ENCODE measurements around the gene NCOA5.
A peak's percentile ranks its signal among the peaks of the same experiment; 100 is the strongest.

NCOA5 gene

DNA sequence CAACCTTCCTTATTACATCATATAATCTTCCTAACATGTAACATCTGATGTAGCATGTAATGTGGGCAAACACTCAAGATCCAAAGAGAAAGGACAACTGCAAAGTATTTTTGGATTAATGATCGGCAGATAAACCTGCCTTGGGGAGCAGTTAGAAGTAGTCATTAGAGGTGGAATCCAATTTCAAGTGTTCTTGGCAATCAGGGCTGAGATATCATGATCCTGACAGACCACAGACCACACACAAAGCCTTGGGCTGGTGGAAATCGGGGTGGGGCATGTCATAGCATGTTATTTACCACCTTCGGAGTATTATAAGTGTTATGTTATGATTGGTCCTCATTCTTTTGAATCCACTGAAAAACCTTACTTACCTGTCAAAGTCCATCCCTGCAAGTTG lies 16.3 kb downstream of the NCOA5 start:
- 88% methylated on average over 3 of the region's 3 CpGs for WGBS
- Histone ChIP-seq H3K9me3 (ENCODE audit: insufficient read depth, low read depth, low read length) (no peaks in the 10 kb centered on the region), H3K4me1 (ENCODE audit: insufficient read depth, low read length) (peaks cover 64% of the 10 kb centered on the region), H3K36me3 (ENCODE audit: insufficient read depth, low read length) (peaks cover 49% of the 10 kb centered on the region), H3K4me3 (ENCODE audit: low read length) (no peak overlapping the region), H3K27ac (ENCODE audit: low read depth, low read length) (peak overlapping the region; percentile 79), H3K9ac (ENCODE audit: low read depth, low read length) (no peak overlapping the region), H3K27me3 (ENCODE audit: insufficient read depth, low read length) (no peaks in the 10 kb centered on the region)

DNA sequence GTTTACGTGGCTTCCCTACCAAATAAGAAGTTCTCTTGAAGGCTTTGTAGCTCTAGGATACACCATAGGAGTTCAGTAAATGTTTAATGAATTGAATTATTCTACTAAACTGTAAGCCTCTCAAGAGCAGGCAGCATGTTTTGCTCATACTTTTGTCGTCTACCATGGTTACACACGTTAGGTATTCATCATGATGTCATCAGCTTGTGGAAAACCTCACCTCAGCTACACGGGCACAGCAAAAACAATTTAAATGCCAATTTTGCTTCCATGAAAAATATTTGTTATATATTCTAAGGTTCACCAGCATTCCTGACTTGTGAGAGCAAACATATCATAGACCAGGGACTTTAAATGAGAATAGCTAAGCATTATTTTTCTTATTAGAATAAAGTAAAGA lies 16.7 kb downstream of the NCOA5 start:
- WGBS, result 96% methylated on average over 4 of the region's 4 CpGs
- H3K36me3 ChIP-seq (ENCODE audit: insufficient read depth, low read length), result peaks cover 49% of the 10 kb centered on the region

DNA sequence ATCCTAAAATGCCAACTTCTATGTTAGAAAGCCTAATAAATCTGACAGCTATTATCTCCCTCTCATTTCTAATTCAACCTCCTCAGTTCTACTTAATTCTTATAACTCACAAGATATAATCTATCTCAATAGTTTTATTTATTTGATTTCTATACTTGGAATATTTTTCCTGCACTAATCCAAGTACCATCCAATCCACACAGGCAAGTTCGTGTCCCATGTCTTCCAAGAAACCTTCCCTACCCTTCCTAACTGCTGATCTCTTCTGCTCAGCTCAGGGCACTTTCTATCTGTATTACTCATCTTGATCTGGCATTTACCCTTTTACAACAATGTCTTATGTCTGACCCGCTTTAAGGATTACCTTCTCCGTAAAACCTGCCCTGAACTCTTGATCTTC lies 18.2 kb downstream of the NCOA5 start:
- WGBS, result 91% methylated on average over 3 of the region's 3 CpGs
- peaks cover 56% of the 10 kb centered on the region for H3K36me3 ChIP-seq (ENCODE audit: insufficient read depth, low read length)
- H3K9ac ChIP-seq (ENCODE audit: low read depth, low read length), result no peak overlapping the region
- no peaks in the 10 kb centered on the region for H3K9me3 ChIP-seq (ENCODE audit: insufficient read depth, low read depth, low read length)
- H3K4me1 ChIP-seq (ENCODE audit: insufficient read depth, low read length), result peaks cover 50% of the 10 kb centered on the region
- H3K27me3 ChIP-seq (ENCODE audit: insufficient read depth, low read length), result no peaks in the 10 kb centered on the region
- no peak overlapping the region for H3K4me3 ChIP-seq (ENCODE audit: low read length)
- no peak overlapping the region for H3K27ac ChIP-seq (ENCODE audit: low read depth, low read length)

More for the DNA sequence above, 16.7 kb downstream of the NCOA5 start:
- H3K4me1 ChIP-seq (ENCODE audit: insufficient read depth, low read length), result peaks cover 64% of the 10 kb centered on the region
- H3K27me3 ChIP-seq (ENCODE audit: insufficient read depth, low read length), result no peaks in the 10 kb centered on the region
- no peak overlapping the region; the same call in 1 of the 2 replicates for H3K27ac ChIP-seq (ENCODE audit: low read depth, low read length)
- H3K4me3 ChIP-seq (ENCODE audit: low read length), result no peak overlapping the region
- no peaks in the 10 kb centered on the region for H3K9me3 ChIP-seq (ENCODE audit: insufficient read depth, low read depth, low read length)
- no peak overlapping the region for H3K9ac ChIP-seq (ENCODE audit: low read depth, low read length)

DNA sequence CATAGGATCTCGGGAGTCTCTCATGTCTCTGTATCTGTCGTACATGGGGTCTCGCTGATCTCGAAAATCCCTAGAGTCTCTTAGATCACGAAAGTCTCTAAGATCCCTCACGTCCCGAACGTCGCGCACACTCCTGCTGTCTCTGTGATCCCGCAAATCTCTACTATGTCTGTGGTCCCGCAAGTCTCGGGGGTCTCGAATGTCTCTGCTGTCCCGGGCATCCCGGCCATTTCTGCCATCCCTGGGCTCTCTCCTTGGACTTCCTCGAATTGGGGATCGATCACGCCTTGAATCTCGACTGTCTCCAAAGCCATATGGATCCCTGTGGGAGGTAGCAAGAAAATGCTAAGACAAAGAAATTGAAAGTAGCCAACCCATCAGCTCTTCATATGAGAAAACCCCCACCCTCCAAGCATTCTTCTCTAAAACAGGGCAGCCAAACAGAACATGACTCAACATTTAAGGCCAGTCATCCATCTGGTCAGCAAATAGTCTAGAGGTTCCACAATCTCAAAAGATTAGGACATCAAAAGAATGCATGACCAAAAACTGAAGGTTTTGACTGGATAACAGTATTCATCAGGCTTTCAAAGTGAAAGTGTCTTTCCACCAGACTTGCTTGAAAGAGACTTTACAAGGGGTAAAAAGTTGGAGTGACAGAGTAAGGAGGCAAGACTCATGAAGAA lies 19.4 kb downstream of the NCOA5 start:
- peaks cover 60% of the 10 kb centered on the region for H3K36me3 ChIP-seq (ENCODE audit: insufficient read depth, low read length)

DNA sequence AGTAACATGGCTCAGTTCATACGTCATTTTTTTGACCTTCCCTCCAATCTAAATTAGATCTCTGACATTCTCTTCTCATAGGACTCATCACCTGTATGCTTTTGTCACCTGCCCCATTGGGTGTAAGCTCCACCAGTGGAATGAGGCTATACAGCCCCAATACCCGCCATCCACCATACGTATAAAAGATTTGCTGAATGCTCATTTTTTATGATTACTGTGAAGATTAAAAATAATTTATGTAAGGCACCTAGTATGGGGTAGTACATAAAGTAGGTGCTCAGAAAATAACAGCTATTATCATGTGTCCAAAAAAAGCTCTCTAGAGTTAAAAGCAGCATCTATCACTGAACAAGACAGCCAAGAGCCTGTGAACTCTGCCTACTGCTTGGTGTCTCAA lies 24.1 kb downstream of the NCOA5 start:
- Histone ChIP-seq H3K9me3 (ENCODE audit: insufficient read depth, low read depth, low read length) (no peaks in the 10 kb centered on the region), H3K4me1 (ENCODE audit: insufficient read depth, low read length) (peaks cover 3% of the 10 kb centered on the region; the same call in 1 of the 2 replicates), H3K4me3 (ENCODE audit: low read length) (no peak overlapping the region), H3K27ac (ENCODE audit: low read depth, low read length) (no peak overlapping the region), H3K36me3 (ENCODE audit: insufficient read depth, low read length) (peaks cover 97% of the 10 kb centered on the region), H3K9ac (ENCODE audit: low read depth, low read length) (no peak overlapping the region), H3K27me3 (ENCODE audit: insufficient read depth, low read length) (no peaks in the 10 kb centered on the region)
- 97% methylated on average over 2 of the region's 3 CpGs for WGBS

More for the DNA sequence above, 19.4 kb downstream of the NCOA5 start:
- Histone ChIP-seq H3K27me3 (ENCODE audit: insufficient read depth, low read length) (no peaks in the 10 kb centered on the region), H3K27ac (ENCODE audit: low read depth, low read length) (no peak overlapping the region), H3K4me3 (ENCODE audit: low read length) (no peak overlapping the region), H3K9me3 (ENCODE audit: insufficient read depth, low read depth, low read length) (no peaks in the 10 kb centered on the region), H3K4me1 (ENCODE audit: insufficient read depth, low read length) (peaks cover 42% of the 10 kb centered on the region), H3K9ac (ENCODE audit: low read depth, low read length) (no peak overlapping the region)
- 92% methylated on average over 20 of the region's 20 CpGs for WGBS

- Histone ChIP-seq H3K36me3 (ENCODE audit: insufficient read depth, low read length) (peaks cover 93% of the 10 kb centered on the region), H3K4me3 (ENCODE audit: low read length) (no peak overlapping the region)
Measured at GRCh38 chr20:46065006-46065405, 24.8 kb downstream of the NCOA5 start.

GRCh38 chr20:46063652-46064054 lies 26.1 kb downstream of the NCOA5 start:
- no peaks in the 10 kb centered on the region for H3K9me3 ChIP-seq (ENCODE audit: insufficient read depth, low read depth, low read length)
- no peak overlapping the region for H3K27ac ChIP-seq (ENCODE audit: low read depth, low read length)
- H3K27me3 ChIP-seq (ENCODE audit: insufficient read depth, low read length), result peaks cover 14% of the 10 kb centered on the region
- WGBS, result 92% methylated on average over 3 of the region's 3 CpGs
- H3K4me3 ChIP-seq (ENCODE audit: low read length), result no peak overlapping the region
- no peak overlapping the region for H3K9ac ChIP-seq (ENCODE audit: low read depth, low read length)
- peaks cover 5% of the 10 kb centered on the region for H3K4me1 ChIP-seq (ENCODE audit: insufficient read depth, low read length)
- H3K36me3 ChIP-seq (ENCODE audit: insufficient read depth, low read length), result peaks cover 81% of the 10 kb centered on the region

More at GRCh38 chr20:46065006-46065405, 24.8 kb downstream of the NCOA5 start:
- Histone ChIP-seq H3K27me3 (ENCODE audit: insufficient read depth, low read length) (peaks cover under 1% of the 10 kb centered on the region; the same call in 1 of the 2 replicates), H3K4me1 (ENCODE audit: insufficient read depth, low read length) (no peaks in the 10 kb centered on the region), H3K9ac (ENCODE audit: low read depth, low read length) (no peak overlapping the region), H3K9me3 (ENCODE audit: insufficient read depth, low read depth, low read length) (no peaks in the 10 kb centered on the region), H3K27ac (ENCODE audit: low read depth, low read length) (no peak overlapping the region)
- WGBS, result 94% methylated on average over 9 of the region's 9 CpGs

- H3K36me3 ChIP-seq (ENCODE audit: insufficient read depth, low read length), result peaks cover 76% of the 10 kb centered on the region
- peaks cover 5% of the 10 kb centered on the region for H3K4me1 ChIP-seq (ENCODE audit: insufficient read depth, low read length)
- H3K9me3 ChIP-seq (ENCODE audit: insufficient read depth, low read depth, low read length), result no peaks in the 10 kb centered on the region
- H3K4me3 ChIP-seq (ENCODE audit: low read length), result no peak overlapping the region
- no peak overlapping the region for H3K9ac ChIP-seq (ENCODE audit: low read depth, low read length)
- H3K27me3 ChIP-seq (ENCODE audit: insufficient read depth, low read length), result peaks cover 19% of the 10 kb centered on the region
- 96% methylated on average over 8 of the region's 8 CpGs for WGBS
- H3K27ac ChIP-seq (ENCODE audit: low read depth, low read length), result no peak overlapping the region
Measured at GRCh38 chr20:46063151-46063550, 26.6 kb downstream of the NCOA5 start.

DNA sequence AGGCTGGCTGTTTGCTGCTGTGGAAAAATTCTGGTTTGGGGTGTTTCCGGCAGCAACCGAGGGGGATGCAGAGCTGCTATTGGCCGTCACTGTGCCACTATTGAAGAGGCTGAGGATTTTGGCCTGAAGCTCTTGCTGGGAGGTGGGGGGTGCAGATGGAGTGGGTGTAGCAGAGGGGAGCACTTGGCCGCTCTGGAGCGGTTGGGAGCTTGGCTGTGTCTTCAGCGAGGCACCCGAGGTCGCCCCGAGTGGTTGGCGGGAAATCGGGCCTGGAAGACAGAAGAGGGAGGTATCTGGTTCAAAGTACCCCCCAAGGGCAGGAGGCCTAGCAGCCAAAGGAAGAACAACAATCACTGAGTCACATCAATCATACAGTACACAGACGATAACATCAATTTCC lies 27.1 kb downstream of the NCOA5 start:
- no peaks in the 10 kb centered on the region for H3K9me3 ChIP-seq (ENCODE audit: insufficient read depth, low read depth, low read length)
- 93% methylated on average over 12 of the region's 12 CpGs for WGBS
- H3K27me3 ChIP-seq (ENCODE audit: insufficient read depth, low read length), result peaks cover 24% of the 10 kb centered on the region
- H3K9ac ChIP-seq (ENCODE audit: low read depth, low read length), result no peak overlapping the region
- no peak overlapping the region for H3K4me3 ChIP-seq (ENCODE audit: low read length)
- no peak overlapping the region for H3K27ac ChIP-seq (ENCODE audit: low read depth, low read length)
- H3K4me1 ChIP-seq (ENCODE audit: insufficient read depth, low read length), result peaks cover 5% of the 10 kb centered on the region
- H3K36me3 ChIP-seq (ENCODE audit: insufficient read depth, low read length), result peaks cover 70% of the 10 kb centered on the region

DNA sequence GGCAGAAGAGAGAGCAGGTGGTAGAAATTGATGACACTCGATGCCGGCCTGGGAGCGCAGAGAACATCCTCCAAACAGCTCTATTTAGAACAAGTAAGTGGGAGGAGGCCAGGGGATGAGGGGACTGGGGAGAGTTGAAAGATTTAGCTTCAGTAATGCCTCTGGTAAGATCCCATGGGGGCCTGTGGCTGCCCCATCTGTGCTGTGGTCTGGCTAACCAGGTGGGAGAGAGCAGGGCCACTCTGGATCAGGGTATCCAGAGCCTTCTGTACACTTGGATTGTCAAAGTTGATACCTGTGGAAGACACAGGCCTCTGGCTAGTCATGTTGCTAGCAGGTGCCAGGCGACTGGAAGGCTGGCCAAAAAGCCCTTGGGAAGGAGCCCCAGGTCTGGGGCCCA lies 27.6 kb downstream of the NCOA5 start:
- H3K27me3 ChIP-seq (ENCODE audit: insufficient read depth, low read length), result peaks cover 29% of the 10 kb centered on the region
- H3K9me3 ChIP-seq (ENCODE audit: insufficient read depth, low read depth, low read length), result no peaks in the 10 kb centered on the region
- no peak overlapping the region for H3K9ac ChIP-seq (ENCODE audit: low read depth, low read length)
- H3K4me1 ChIP-seq (ENCODE audit: insufficient read depth, low read length), result peaks cover 5% of the 10 kb centered on the region
- H3K4me3 ChIP-seq (ENCODE audit: low read length), result no peak overlapping the region
- no peak overlapping the region for H3K27ac ChIP-seq (ENCODE audit: low read depth, low read length)
- 94% methylated on average over 4 of the region's 4 CpGs for WGBS
- peaks cover 66% of the 10 kb centered on the region for H3K36me3 ChIP-seq (ENCODE audit: insufficient read depth, low read length)

- peaks cover 41% of the 10 kb centered on the region for H3K27me3 ChIP-seq (ENCODE audit: insufficient read depth, low read length)
- no peak overlapping the region for H3K4me3 ChIP-seq (ENCODE audit: low read length)
- H3K4me1 ChIP-seq (ENCODE audit: insufficient read depth, low read length), result peaks cover 5% of the 10 kb centered on the region
- H3K9me3 ChIP-seq (ENCODE audit: insufficient read depth, low read depth, low read length), result no peaks in the 10 kb centered on the region
- peaks cover 54% of the 10 kb centered on the region for H3K36me3 ChIP-seq (ENCODE audit: insufficient read depth, low read length)
- H3K27ac ChIP-seq (ENCODE audit: low read depth, low read length), result no peak overlapping the region
- H3K9ac ChIP-seq (ENCODE audit: low read depth, low read length), result no peak overlapping the region
- 93% methylated on average over 4 of the region's 4 CpGs for WGBS
Measured at GRCh38 chr20:46060975-46061374, 28.8 kb downstream of the NCOA5 start.

Measured in HUES64 (cell line).